ELF-1 (cell line): ENCODE results near the gene CACNG1.

ENCODE experiments used
- DNase-seq: peaks from one replicate; pipeline ENCODE4 v3.0.0-alpha.2; 2016; ENCODE audit warnings: low read depth, low spot score

Gene CACNG1

GRCh38 chr17:67044016-67044772 lies at the start of gene CACNG1:
CACNG1 (plus strand) TSS chr17:67044554; CDS start chr17:67044661, 107 bp downstream.
- DNase-seq: no peak

DNA sequence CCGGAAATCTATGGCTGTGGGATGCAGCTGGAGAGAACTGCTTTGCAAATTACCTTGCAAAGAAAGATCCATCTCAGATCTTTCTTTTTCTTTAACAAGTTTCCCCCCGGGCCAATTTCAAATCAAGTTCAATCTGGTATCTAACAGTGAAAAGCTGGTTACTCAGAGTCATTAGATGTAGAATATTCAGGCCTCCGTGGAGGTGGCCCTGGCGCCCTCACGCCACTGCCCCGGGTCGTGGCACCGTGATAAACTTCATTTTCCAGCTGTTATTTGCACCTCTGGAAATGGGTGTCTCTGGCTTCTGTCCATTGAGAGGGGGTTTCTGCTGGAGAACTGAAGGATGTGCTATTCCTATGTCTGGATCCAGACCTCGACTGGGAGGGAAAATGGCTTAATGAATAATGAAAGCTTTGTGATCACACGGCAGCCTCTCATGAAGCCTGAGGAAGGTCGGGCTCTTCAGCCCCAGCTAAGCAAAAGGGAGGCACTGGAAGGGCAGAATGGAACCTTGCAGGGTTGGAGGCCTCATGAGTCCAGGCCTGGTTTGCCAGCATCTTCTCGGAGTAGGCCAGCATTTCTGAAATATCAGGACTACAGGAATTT lies 49.3 kb upstream of the CACNG1 start:
- no peak for DNase-seq

- no peak for DNase-seq
These were observed 48.4 kb upstream of the CACNG1 start for GRCh38 chr17:66995944-66996343.

DNA sequence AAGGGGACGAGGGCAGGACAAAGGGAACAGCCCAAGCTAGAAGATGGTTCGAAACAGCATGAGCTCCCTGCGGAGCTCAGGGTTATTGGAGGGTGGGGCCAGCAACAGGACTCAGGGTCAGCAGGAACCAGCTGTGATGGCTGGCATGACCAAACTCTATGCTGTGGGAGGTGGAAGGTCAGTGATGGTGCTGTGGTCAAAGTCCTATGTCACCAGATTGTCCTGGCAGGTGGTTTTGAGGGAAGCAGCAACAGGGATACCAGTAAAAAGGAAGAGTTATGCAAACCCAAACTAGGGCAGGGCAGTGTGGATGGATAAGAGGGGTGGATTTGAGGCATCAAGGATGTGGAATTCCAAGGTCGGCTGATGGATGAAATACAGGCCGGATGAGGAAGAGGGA lies 47.4 kb upstream of the CACNG1 start:
- no peak for DNase-seq

DNA sequence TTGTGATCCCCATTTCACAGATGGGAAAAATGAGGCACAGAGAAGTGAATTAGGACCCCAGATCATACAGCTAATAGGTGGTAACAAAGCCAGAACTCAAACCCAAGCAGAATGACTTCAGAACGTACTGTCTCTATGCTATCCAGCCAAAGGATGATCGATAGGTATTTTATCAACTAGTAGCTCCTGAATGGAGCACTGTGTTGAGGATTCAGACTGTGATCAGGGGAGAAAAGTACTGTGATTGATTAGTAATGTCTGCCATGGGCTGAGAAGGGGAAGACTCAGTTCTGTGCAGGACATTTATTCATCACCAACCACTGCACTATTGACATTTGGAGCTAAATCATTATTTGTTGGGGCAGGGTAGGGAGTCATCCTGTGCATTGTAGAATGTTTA lies 41.1 kb upstream of the CACNG1 start:
- DNase-seq: no peak

GRCh38 chr17:67004181-67004580 lies 40.2 kb upstream of the CACNG1 start:
- DNase-seq: no peak

- no peak for DNase-seq
These were observed 37.1 kb upstream of the CACNG1 start for GRCh38 chr17:67007266-67007665.

DNA sequence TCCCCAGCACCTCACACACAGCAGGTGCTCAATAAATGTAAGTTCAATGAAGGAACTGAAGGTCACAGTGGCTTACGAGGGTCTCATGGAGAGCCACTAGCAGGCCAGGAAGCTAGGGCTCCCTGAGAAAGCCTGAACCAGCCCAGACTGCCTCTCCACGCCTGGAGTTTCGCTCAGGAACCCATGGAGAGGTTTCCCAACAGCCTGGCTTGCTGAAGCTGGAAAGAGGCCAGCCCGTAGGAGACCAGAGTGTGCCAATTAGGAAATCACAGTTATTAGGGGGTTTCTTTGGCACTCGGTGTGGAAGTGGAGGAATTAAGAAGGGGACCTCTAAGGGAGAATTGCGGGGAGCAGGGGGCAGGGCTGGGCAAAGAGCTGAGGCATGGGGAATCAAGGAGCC lies 36.3 kb upstream of the CACNG1 start:
- no peak for DNase-seq

DNA sequence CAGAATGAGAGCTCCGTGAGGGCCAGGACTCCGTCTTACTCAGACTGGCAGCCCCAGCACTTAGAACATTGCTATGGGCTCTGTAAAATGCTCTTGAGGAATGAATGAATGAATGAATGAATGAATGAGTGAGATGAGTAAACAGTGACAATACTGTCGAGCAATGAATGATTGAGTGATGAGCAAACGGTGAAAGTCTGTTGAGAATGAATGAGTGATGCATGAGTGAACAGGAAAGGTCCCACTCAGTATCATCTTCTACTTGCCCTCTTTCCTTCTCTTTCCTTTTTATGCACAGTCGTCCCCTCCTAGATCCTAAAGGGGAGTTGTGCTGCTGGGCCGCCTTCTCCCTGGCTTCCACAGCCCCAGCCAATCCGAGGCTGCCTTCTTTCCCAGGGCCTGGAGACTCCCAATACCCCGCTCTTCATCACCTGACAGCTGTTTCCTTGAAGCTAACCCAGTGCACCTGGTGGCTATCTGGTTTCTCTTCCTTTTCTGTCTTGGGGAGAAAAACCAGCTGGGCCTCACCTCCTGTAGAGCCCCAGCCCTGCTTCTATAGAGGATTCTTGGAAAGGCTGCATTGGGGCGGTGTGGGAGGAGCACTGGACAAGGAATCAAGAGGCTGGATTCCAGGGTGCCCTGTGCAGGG lies 32.7 kb upstream of the CACNG1 start:
- DNase-seq: no peak

GRCh38 chr17:67013891-67014290 lies 30.5 kb upstream of the CACNG1 start:
- peak; percentile 73 for DNase-seq

DNA sequence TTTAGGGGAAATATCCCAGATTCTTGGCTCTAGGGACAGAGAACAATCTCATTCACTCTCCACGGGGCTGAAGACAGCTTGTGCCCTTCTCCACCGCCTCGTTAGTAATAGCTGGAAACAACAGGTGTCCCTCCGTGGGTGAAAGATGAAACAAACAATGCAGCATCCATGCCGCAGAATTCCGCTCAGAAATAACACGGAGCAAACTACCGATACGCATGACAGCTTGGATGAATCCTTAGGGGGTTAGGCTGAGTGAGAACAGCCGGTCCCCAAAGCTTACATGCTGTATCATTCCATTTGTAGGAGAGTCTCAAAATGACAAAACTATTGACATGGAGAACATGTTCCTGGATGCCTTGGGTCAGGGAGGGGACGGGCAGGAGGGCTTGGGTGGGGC lies 29.4 kb upstream of the CACNG1 start:
- DNase-seq: no peak

DNA sequence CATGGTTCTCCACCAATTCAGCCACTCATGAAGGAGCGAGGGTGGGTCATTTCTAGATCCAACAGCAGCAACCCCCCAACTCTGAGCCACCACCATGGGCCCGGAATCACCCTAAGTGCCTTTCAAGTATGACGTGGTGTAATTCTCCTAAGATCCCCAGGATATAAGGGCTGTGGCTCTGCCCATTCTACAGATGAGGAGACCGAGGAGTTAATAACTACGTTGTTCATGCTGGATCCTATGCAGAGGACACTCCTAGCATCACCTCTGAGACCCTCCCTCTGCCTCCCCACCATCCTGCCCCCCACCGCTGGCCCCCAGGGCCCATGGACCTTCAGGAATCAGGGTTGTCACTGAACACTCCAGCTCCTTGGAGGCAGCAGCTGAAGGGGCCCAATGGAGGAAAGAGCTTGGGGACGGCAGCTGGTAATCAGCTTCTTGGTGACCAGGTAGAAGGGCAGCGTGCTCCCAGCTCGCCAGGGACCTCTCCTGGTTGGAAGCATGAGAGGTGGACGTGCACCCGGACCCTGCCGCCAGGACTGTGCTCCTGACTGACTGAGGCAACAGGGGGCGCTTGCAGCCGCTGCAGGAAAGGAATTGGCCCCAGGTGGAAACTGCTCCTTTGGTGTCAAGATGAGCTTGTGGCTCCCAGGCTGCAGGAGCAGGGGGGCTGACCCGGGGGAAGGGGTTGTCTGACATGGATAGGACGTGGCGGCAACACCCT lies 28.2 kb upstream of the CACNG1 start:
- peak; percentile 48 for DNase-seq

- no peak for DNase-seq
These were observed 26.4 kb upstream of the CACNG1 start for GRCh38 chr17:67017910-67018309.

GRCh38 chr17:67018471-67019434 lies 25.6 kb upstream of the CACNG1 start:
- DNase-seq: no peak

- DNase-seq: no peak
These were observed 24.5 kb upstream of the CACNG1 start for GRCh38 chr17:67019809-67020208.

DNA sequence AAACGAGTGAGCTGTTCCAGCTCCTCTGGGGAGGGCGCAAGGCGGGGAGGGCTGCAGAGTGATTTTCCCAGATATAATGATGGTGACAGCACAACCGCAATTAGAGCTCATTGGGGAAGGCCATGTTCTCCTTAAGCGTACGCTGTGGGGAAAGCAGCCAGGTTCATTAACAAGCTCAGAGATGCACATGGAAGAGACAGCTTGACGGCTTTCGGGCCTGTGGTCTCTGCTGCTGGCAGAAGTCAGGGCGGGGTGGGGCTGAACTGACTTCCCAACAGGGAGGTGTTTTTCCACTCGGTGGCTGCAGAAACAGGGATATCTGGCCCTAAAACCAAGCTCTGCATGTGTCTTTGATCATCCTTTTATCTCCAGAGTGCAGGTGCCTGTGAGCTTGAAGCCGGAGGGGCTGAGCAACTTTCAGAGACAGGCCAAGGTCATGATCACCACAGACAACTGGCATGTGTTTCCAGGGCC lies 24.0 kb upstream of the CACNG1 start:
- DNase-seq: no peak

- DNase-seq: no peak
These were observed 23.2 kb upstream of the CACNG1 start for GRCh38 chr17:67021196-67021595.

- no peak for DNase-seq
These were observed 22.5 kb upstream of the CACNG1 start for GRCh38 chr17:67021743-67022450.

DNA sequence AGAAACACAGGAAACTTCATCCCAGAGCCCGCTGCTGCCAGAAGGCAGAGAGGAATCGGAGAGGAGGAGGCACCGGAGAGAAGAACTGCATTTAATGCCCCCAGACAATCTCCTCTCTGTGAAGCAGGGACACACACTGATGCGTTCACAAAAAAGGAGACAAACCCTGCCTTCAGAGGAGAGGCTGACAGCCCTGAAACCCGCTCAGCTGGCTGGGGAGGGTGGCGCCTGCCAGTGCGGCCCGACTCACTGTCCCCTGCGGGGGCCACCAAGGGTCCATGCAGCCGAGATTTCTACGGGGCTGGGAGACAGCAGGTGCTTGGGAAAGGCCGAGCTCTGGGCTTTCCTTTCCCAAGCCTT lies 21.9 kb upstream of the CACNG1 start:
- DNase-seq: no peak

- DNase-seq: no peak
These were observed 19.6 kb upstream of the CACNG1 start for GRCh38 chr17:67024736-67025135.
